GM12801 (cell line): ENCODE data around the gene PLEKHA5.

Source experiments
- CTCF ChIP-seq: IDR thresholded peaks from one replicate; pipeline ENCODE4 v1.5.1; 2011; ENCODE audit warnings: control low read depth; ENCODE audit not compliant: insufficient read length; ENCODE audit errors: extremely low read depth

PLEKHA5 gene

GRCh38 chr12:19223695-19224094, 94.2 kb downstream of the PLEKHA5 start:
- no peak for TF ChIP-seq CTCF

GRCh38 chr12:19224746-19225145, 95.2 kb downstream of the PLEKHA5 start:
- no peak for TF ChIP-seq CTCF

- TF ChIP-seq CTCF, result no peak
These were observed 97.8 kb downstream of the PLEKHA5 start for GRCh38 chr12:19227190-19227879.

GRCh38 chr12:19227880-19228210, 98.3 kb downstream of the PLEKHA5 start:
- TF ChIP-seq CTCF, result no peak

- TF ChIP-seq CTCF, result no peak
These were observed 100.8 kb downstream of the PLEKHA5 start for GRCh38 chr12:19230299-19230866.

- TF ChIP-seq CTCF, result no peak
These were observed 101.4 kb downstream of the PLEKHA5 start for GRCh38 chr12:19230896-19231295.

GRCh38 chr12:19234171-19234704, 104.7 kb downstream of the PLEKHA5 start:
- TF ChIP-seq CTCF, result no peak
